HT-29 (cell line): ENCODE data around the gene TMEM91. TPM values are rescaled to one million over a fixed set of nuclear protein-coding genes. Genes with fewer than 3 reads are reported as not detected.
"Not testable (repeated sequence)": the region's sequence is repeated elsewhere in the genome, so short reads cannot be mapped to it uniquely, and the experiment has no call there.

Source experiments
- DNase-seq: peaks from one replicate; pipeline ENCODE4 v3.0.0-alpha.2; 2015; ENCODE audit warnings: low spot score
- total RNA-seq: library from RNA; depleted of rRNA; stranded (reverse); fragments of >200 nt; shearing (Covaris generic); gene quantifications from 2 replicates; pipeline ENCODE4 v1.2.3, GENCODE V29; 2014

The TMEM91 gene
- total RNA-seq, 1 experiment from 2014 or later, result 10.2 TPM

DNA sequence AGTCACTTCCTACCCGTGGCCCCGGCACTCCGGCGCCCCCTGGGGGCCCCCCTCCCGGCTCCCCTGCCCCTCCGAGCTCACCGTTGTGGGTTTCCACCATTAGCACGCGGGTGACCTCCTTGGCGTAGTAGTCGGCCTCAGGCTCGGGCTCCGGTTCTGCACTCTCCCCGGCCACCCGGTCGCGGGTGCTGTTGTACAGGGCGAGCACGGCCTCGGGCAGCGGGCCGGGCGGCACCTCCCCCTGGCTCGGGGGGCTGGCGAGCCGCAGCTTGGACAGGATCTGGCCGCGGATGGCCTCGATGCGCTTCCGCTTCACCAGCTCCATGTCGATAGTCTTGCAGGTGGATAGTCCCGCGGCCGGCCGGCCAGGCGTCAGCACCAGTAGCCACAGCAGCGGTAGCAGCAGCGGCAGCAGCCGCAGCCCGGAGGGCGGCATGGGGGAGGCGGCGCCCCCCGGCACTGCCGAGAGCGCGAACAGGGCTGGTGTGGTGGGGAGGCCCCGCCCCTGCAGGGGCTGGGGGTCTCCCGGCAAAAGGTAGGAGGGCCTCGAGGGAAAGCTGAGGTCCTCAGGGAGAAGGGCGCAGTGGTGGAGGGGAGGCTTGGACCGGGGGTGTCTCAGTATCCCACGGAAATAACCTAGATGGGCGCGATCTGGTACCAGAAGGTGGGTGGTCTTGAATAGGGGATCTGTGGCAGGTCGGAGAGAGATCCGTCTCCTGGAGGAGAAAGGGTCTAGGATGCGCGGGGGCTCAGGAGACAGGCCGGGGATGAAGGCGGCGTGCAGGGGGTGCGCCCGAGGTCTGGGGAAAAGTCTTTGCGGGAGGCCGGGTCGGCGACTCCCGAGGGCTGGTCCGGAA lies 23.5 kb upstream of the TMEM91 start:
- peak; percentile 47 for DNase-seq

DNA sequence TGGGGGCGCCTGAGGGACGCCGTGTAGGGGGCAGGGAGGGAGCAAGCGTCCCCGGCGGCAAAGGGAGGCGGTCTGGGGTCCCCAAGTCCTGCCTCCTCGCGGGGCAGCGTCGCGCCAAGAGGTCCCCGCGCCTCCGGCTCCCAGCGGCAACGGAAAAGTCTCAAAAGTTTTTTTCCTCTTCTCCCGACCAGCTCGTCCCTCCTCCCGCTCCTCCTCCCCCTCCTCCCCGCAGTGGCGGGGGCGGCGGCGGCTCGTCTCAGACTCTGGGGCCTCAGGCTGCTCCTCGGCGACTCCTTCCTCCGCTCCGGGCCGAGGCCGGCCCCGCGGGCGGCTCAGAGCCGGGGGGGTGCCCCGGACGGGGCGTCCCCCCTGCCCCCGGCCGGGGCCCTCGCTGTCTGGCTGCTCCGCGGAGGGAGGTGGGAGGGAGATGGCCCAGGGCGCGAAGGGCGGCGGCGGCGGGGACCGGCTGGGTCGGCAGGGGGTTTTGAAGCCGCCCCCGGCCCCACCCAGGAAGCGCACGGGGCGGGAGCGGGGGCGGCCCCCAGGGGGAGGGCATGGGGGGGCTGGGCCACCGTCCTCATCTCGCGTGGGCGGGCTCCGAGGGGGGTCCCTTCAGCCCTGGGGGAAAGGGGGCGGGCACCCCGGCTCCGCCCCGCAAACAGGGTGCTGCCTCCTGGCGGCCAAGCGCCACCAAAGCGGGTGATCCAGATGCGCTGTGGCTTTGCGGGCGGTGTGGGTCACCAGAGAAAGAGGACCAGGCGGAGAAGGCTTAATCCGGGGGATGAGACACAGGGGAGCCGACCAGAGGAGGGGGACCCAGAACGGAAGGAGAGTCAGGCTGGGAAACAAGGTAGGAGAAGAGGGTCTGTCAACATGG lies 22.6 kb upstream of the TMEM91 start, which contains the start of gene TGFB1:
TSS of gene TGFB1 (minus strand) at position 457 of the 877 bp plus-strand sequence. CDS start 878 bp downstream, outside the sequence.
- DNase-seq, result peak; percentile 76

DNA sequence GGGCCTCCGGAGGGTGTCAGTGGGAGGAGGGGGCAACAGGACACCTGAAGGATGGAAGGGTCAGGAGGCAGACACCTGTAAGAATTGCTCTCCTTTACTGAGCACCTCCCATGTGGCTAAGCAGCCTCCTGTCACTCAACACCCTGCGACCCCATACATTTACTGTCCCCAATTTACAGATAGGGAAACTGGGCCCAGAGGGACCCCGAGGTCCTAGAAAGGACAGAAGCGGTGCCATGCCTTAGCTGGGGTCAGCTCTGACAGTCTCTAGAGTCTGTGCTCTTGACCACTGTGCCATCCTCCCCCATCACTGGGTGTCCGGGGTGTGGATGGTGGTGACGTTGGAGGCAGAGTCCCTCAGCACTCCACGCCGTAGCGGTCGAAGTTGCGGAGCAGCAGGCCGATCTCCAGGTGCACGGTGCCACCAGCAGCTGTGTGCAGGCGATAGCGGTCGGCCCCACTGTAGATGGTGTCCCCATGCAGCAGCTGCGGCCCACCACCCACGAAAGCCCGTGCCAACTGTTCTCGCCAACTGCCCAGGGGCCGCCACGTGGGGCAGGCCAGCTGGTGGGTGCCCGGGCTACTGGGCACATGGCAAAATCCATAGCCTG lies 21.9 kb upstream of the TMEM91 start:
- no peak for DNase-seq

DNA sequence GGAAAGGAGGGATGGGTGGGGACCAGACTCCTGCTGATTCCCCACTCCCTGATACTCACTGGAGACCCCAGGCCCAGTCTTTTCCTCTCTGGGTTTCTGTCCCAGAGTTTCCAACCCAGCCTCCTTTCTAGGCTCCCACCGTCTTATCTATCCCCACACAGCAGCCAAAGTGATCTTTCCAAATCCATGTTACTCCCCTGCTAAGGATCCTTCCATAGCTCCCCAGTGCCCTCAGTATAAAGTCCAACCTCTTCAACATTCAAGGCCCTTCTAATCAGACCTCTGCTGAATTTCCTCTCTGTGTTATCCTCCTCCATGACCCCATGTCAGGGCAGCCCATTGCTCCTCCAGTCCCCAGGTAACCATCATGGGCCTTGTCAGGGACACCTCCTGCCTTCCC lies 21.3 kb upstream of the TMEM91 start:
- DNase-seq, result no peak

DNA sequence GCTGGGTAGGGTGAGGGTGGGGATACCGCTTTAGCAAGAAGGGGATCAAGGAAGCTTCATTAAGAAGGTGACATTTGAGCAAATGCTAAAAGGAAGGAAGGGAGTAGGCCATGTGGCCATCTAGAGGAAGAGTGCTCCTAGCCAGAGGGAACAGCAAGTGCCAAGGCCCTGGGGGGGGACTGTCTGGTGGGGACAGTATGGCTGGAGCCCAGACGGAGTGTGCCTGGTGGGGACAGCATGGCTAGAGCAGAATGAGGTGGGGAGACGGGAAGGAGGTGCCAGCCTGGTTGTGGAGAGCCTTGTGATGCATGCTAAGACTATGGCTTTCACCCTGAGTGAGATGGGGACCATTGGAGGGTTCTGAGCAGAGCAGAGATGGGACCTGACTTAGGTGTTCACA lies 20.5 kb upstream of the TMEM91 start:
- no peak for DNase-seq

DNA sequence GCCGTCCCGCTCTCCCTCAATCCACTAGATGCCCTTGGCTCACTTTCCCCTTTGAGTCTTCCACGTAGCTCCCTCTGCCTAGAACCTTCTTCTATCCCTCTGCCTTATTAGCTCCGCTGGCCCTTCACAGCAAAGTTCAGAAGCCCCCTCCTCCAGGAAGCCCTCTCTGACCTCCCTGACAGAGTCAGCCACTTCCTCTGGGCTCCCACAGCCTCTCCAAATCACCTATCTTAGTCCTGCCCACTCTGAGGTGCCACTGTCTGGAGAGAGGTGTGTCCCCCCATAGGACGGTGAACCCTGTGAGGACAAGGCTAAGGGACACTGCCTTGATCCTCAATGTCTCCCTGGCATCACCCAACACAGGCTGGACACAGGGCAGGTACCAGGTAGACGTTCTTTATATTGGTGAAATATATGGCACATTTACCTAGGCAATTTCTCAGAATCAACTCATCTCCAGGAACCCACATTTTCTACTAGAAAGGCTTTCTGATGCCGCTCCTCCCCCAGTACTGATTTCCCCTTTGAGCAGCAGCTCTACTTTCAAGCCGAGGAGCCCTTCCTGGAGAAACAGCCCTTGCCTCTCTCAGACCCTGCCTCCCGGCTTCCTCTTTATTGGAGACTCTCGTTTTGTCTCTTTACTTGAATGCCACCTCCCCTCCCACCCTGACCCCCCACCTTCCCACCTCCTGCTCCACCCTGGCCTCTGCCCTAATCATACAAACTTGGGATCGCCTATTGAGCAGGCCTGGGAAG lies 19.2 kb upstream of the TMEM91 start:
- no peak for DNase-seq

DNA sequence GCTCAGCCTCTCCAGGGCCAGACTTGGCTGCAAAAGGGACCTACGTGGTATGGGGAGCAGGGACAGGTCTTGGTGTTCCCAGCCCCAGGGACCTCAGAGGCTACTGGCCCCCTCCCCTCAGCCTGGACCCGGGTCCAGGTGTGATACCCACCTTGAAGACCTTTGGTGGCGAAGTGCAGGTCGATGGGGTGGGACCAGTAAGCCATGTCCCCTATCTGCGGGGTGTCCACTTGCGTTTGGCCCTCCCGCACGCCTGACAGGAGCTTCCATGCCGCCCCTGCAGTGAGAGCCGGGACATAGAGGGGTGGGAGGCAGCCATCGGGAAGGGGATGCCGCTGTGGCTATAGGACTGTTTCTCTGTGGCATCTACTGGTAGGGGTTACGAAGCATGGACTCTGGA lies 18.6 kb upstream of the TMEM91 start:
- no peak for DNase-seq

DNA sequence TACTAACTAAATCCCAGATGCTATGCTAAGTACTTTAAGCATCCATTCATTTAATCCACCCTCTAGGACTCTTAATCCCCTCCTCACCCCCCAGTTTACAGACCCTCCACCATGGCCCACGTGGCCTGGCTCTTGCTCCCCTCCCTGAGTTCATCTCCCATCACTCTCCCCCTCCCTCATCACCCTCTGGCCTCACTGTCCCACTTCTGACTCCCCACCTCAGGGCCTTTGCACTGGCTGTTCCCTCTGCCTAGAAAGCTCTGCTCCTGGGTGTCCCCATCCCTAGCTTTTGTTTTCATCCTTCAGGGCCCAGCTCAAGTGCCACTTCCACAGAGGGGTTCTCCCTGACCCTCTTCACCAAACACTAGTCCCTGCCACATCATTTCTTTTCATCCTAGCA lies 16.6 kb upstream of the TMEM91 start:
- DNase-seq, result no peak

DNA sequence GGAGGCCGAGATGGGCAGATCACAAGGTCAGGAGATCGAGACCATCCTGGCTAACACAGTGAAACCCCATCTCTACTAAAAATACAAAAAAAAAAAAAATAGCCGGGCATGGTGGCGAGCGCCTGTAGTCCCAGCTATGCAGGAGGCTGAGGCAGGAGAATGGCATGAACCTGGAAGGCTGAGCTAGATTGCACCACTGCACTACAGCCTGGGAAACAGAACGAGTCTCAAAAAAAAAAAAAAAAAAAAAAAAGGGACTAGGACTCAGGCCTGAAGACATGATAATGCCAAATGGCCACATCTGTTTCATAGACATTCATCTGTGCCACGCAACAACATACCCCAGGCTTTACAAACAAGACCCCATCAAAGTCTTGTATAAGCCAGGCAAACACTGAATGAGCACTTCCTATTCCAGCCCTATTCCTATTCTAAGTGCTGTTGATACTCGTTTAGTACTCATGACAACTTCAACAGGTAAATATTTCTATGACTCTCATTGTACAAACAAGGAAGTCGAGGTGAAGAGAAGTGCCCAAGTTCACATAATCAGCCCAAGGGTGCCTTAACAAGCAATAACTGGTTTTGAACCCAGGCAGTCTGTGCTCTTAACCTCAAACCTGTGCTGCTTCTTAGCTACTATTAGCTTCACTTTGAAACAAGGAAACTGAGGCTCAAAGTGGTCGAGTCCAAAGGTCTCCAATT lies 14.0 kb upstream of the TMEM91 start:
- DNase-seq, result peak; percentile 68

DNA sequence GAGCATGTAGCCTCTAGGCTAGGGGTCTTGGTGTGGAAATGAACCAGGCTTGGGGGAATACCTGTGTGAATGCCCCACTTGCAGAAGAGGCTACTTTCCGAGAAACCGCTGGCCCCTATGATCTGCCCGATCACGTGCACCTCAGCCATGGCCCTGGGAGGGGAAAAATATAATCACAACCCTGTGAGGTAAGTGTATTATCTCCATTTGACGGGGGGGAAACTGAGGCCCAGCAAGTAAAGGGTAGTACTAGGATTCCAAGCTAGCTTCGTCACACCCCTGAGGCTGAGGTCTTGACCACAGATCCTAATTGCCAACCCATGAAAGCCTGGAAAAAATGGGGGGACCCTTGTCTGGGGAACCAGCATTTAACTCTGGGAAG lies 13.0 kb upstream of the TMEM91 start:
- DNase-seq, result no peak

DNA sequence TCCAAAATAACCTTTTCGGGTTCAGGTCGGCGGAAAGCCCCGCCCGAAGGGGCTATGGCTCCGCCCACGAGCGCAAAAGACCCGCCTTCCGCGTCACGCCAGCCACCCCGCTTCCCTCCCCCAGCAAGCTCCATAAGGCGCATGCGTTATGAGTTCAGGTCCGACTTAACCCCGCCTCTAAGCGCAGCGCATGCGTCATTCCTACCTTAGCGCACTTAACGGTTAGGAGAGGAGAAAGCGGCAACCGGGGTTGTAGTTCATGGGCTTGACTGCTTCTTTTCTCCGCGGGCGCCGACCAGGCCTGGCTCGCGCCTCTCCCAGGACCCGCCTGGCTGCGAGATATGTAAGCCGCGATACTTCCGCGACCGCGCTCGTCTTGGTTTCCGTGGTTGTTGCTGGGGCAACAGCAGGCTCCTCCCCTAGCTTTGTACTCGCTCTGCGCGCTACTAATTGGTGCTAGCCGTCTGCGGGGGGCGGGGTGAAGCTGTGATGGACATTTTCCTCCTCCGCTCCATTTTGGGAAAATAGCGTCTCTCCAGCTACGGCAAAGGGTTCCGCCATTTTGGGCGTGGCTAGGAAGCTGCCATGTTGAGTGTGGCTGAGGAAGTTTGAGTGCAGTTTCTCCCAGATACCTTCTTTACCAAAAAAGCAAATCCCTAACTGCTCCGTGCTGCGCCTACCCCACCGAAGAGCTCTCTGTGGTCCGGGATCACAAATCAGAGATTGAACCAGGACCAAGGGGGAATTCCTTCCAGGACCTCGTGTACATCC lies 12.4 kb upstream of the TMEM91 start, which contains the start of gene B9D2:
TSS of gene B9D2 (minus strand) at position 397 of the 771 bp plus-strand sequence. CDS start 630 bp downstream, outside the sequence.
- peak; percentile 100 for DNase-seq

DNA sequence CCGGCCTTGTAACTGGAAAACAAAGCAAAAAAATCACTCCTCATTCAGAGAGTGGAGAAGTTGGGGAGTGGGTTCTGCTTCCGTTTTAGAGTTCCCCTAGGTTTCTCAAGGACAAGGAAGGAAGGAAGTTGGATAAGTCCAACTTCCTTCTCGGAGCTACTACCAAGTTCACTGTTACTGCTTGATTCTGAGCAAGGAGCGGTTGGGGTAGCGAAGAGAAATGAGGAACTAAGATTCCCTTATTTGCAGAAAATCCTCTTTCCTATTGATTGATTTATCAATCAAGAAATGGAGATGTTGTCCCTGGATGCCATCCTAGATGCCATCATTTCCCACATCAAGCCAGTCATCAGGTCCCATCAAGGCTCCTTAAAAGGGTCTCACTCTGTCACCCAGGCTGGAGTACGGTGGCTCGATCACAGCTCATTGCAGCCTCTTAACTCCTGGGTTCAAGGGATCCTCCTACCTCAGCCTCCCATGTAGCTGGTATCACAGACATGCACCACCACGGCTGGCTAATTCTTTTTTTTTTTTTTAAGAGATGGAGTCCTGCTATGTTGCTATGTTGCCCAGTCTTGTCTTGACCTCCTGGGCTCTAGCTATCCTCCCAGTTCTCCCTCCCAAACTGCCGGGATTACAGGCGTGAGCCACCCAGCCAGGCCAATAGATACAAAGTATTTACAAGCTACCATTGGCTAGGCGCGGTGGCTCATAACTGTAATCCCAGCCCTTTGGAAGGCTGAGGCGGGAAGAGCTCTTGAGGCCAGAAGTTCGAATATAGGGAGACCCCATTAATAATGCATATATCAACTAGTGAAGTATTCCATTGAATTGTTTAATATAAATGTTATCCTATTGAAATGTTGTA lies 11.6 kb upstream of the TMEM91 start:
- DNase-seq, result no peak

DNA sequence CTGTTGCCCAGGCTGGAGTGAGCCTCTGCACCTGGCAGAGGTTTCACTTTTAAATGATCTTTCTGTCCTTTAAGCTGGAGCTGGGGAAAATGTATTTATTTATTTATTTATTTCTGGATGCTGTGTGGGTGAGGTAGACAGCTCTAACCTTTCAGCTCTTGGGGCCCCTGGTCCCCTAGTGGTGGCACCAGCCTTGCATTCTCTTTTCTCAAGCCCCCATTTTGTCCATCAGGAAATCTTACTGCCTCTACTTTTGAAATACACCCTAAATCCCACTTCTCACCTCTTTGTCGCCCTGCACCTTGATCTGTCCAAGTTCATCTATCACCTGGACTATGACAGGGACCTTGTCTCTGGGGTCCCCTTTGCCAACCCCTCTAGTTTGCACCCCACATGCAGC lies 10.2 kb upstream of the TMEM91 start:
- DNase-seq, result no peak

DNA sequence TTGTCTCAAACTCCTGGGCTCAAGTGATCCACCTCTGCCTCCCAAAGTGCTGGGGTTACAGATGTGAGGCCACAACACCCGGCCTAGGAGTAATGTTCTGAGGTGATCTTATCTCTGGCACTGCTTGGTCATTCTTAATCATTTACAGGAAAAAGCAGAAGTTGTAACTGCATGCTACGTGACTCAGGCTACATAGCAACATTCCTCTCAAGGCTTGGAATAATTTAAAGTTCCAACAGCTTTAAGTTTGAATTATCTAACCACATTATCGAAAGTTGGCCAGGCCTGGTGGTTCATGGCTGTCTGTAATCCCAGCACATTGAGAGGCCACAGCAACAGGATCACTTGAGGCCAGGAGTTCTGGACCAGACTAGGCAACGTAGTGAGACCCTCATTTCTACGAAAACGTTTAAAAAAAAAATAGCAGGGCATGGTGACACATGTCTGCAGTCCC lies 8.5 kb upstream of the TMEM91 start:
- DNase-seq, result no peak

DNA sequence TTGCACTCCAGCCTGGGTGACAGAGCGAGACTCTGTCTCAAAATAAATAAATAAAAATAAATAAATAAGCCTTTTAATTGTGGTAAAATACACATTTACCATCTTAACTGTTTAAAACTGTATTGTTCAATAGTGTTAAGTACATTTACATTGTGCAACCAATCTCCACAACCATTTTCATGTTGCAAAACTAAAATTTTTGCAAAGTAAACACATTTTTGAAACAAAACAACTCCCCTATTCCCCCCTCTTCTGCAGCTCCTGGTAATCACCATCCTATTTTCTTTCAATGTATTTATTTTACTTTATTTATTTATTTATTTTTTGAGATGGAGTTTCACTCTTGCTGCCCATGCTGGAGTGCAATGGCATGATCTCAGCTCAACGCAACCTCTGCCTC lies 6.6 kb upstream of the TMEM91 start:
- DNase-seq, result no peak

DNA sequence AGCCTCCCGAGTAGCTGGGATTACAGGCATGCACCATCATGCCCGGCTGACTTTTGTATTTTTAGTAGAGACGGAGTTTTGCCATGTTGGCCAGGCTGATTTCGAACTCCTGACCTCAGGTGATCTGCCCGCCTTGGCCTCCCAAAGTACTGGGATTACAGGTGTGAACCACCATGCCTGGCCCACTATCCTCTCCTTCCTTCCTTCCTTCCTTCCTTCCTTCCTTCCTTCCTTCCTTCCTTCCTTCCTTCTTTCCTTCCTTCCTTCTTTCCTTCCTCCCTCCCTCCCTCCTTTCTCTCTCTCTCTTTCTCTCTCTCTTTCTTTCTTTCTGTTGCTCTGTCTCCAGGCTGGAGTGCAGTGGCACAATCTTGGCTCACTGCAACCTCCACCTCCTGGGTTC lies 5.2 kb upstream of the TMEM91 start:
- DNase-seq, result not testable (repeated sequence)

DNA sequence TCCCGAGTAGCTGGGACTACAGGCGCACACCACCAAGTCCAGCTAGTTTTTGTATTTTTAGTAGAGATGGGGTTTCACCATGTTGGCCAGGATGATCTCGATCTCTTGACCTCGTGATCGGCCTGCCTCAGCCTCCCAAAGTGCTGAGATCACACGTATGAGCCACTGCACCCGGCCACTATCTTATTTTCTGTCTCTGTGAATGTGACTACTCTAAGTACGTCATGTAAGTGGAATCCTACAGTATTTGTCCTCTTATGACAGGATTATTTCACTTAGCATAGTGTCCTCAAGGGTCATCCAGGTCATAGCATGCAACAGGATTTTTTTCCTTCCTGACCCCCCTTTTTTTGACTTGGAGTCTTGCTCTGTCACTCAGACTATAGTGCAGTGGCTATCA lies 4.8 kb upstream of the TMEM91 start:
- no peak for DNase-seq

DNA sequence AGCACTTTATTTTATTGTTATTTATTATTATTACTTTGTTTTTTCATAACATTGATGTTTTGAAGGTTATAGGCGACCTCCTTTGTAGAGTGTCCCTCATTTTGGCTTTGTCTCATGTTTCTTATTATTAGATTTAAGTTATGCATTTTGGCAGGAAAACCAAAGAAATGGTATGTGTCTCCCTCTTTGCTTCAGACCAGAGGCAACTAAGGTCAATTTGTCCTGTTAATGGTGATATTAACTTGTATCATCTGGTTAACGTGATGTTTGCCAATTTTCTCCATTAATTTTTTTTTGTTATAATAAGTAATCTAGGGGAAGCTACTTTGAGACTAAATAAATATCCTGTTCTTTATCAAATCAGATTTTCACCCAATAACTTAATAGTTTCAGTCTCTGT lies 3.8 kb upstream of the TMEM91 start:
- DNase-seq, result no peak

DNA sequence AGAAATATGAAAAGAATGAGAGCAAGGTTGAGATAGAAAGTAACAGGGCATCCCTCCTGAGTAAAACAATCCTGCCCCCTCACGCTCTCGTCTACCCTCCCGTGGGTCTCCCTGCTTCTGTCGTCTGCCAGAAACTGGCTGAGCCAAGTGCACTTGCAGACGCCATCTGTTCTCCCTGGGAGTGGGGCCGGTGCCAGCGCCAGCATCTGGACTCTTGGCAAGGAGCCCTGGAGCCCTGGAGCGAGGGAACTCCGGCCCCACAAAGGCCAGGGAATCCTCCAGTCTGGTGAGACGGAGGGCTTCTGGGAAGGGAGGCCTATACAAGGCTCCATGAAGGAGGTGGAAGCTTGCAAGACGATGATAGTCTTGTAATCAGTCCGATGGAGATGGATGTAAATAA lies 2.3 kb upstream of the TMEM91 start:
- DNase-seq, result no peak
